ENCODE data around the gene GCH1.

Gene GCH1

GRCh38 chr14:54902521-54903420 is at the start of gene GCH1:
GCH1 (minus strand) TSS chr14:54902826; CDS start chr14:54902663, 163 bp downstream.
- Mint-ChIP-seq H3K36me3 (peaks cover 0 to 4% of the 10 kb centered on the region in 2 donors), H3K9me3 (no peaks in the 10 kb centered on the region), H3K4me1 (peaks cover 4 to 9% of the 10 kb centered on the region in 2 donors), H3K27me3 (no peaks in the 10 kb centered on the region), H3K27ac (peak within 1 kb of the TSS; percentile 92), H3K4me3 (peak within 1 kb of the TSS; percentile 88 to 93)
- ATAC-seq (replicated peaks) (peak; percentile 87 to 89), DNase-seq (peak; percentile 65)

GRCh38 chr14:54947230-54947629 is 44.6 kb upstream of the GCH1 start:
- ATAC-seq (replicated peaks) (no peak), DNase-seq (no peak)
- Mint-ChIP-seq H3K27ac (no peak overlapping the region), H3K9me3 (no peaks in the 10 kb centered on the region), H3K36me3 (peaks cover 32 to 59% of the 10 kb centered on the region in 2 donors), H3K27me3 (no peaks in the 10 kb centered on the region), H3K4me3 (no peak overlapping the region), H3K4me1 (peaks cover 3 to 18% of the 10 kb centered on the region in 2 donors)

- no peak for ATAC-seq (replicated peaks)
- Mint-ChIP-seq H3K9me3 (no peaks in the 10 kb centered on the region), H3K27me3 (no peaks in the 10 kb centered on the region), H3K4me3 (no peak overlapping the region), H3K27ac (no peak overlapping the region), H3K4me1 (peaks cover 3 to 18% of the 10 kb centered on the region in 2 donors), H3K36me3 (peaks cover 32 to 61% of the 10 kb centered on the region in 2 donors)
- DNase-seq, result no peak
Observed at GRCh38 chr14:54946500-54946899, 43.9 kb upstream of the GCH1 start.

- H3K27ac Mint-ChIP-seq, result no peak overlapping the region
- peaks cover 35 to 54% of the 10 kb centered on the region in 2 donors for H3K36me3 Mint-ChIP-seq
- H3K27me3 Mint-ChIP-seq, result no peaks in the 10 kb centered on the region
- no peak overlapping the region for H3K4me3 Mint-ChIP-seq
- DNase-seq (no peak), ATAC-seq (replicated peaks) (no peak)
- peaks cover 3 to 18% of the 10 kb centered on the region in 2 donors for H3K4me1 Mint-ChIP-seq
- H3K9me3 Mint-ChIP-seq, result no peaks in the 10 kb centered on the region
Observed at GRCh38 chr14:54944737-54945391, 42.2 kb upstream of the GCH1 start.

GRCh38 chr14:54942913-54943312 is 40.3 kb upstream of the GCH1 start:
- Mint-ChIP-seq H3K27me3 (no peaks in the 10 kb centered on the region), H3K4me3 (no peak overlapping the region), H3K4me1 (peaks cover 3 to 18% of the 10 kb centered on the region in 2 donors), H3K27ac (no peak overlapping the region), H3K9me3 (no peaks in the 10 kb centered on the region), H3K36me3 (peaks cover 22 to 41% of the 10 kb centered on the region in 2 donors)
- ATAC-seq (replicated peaks) (no peak), DNase-seq (no peak)

- Mint-ChIP-seq H3K27ac (no peak overlapping the region), H3K27me3 (no peaks in the 10 kb centered on the region), H3K9me3 (no peaks in the 10 kb centered on the region), H3K4me1 (no peaks in the 10 kb centered on the region), H3K4me3 (no peak overlapping the region), H3K36me3 (peaks cover 2 to 14% of the 10 kb centered on the region in 2 donors)
- DNase-seq (no peak), ATAC-seq (replicated peaks) (no peak)
Observed at GRCh38 chr14:54936816-54937215, 34.2 kb upstream of the GCH1 start.

- Mint-ChIP-seq H3K9me3 (no peaks in the 10 kb centered on the region), H3K36me3 (peaks cover 0 to 11% of the 10 kb centered on the region in 2 donors), H3K27ac (no peak overlapping the region), H3K27me3 (no peaks in the 10 kb centered on the region), H3K4me1 (no peaks in the 10 kb centered on the region), H3K4me3 (no peak overlapping the region)
- ATAC-seq (replicated peaks) (no peak), DNase-seq (no peak)
Observed at GRCh38 chr14:54935958-54936357, 33.3 kb upstream of the GCH1 start.

GRCh38 chr14:54935100-54935499 is 32.5 kb upstream of the GCH1 start:
- Mint-ChIP-seq H3K27ac (no peak overlapping the region), H3K27me3 (no peaks in the 10 kb centered on the region)

GRCh38 chr14:54933006-54933405 is 30.4 kb upstream of the GCH1 start:
- Mint-ChIP-seq H3K4me1 (no peaks in the 10 kb centered on the region), H3K27me3 (no peaks in the 10 kb centered on the region), H3K36me3 (peaks cover 0 to 9% of the 10 kb centered on the region in 2 donors), H3K9me3 (no peaks in the 10 kb centered on the region), H3K27ac (no peak overlapping the region), H3K4me3 (no peak overlapping the region)
- ATAC-seq (replicated peaks) (no peak), DNase-seq (no peak)

More at GRCh38 chr14:54935100-54935499, 32.5 kb upstream of the GCH1 start:
- Mint-ChIP-seq H3K4me3 (no peak overlapping the region), H3K9me3 (no peaks in the 10 kb centered on the region), H3K36me3 (peaks cover 0 to 11% of the 10 kb centered on the region in 2 donors), H3K4me1 (no peaks in the 10 kb centered on the region)
- DNase-seq (no peak), ATAC-seq (replicated peaks) (no peak)

- Mint-ChIP-seq H3K9me3 (no peaks in the 10 kb centered on the region), H3K4me1 (no peaks in the 10 kb centered on the region), H3K36me3 (peaks cover 0 to 8% of the 10 kb centered on the region in 2 donors), H3K4me3 (no peak overlapping the region), H3K27me3 (no peaks in the 10 kb centered on the region), H3K27ac (no peak overlapping the region)
- DNase-seq, result no peak
- no peak for ATAC-seq (replicated peaks)
Observed at GRCh38 chr14:54931598-54932340, 29.1 kb upstream of the GCH1 start.

GRCh38 chr14:54931101-54931500 is 28.5 kb upstream of the GCH1 start:
- Mint-ChIP-seq H3K27ac (no peak overlapping the region), H3K4me3 (no peak overlapping the region), H3K4me1 (no peaks in the 10 kb centered on the region), H3K27me3 (peaks cover 1 to 2% of the 10 kb centered on the region in 2 donors), H3K9me3 (no peaks in the 10 kb centered on the region), H3K36me3 (peaks cover under 1 to 2% of the 10 kb centered on the region in 2 donors)
- no peak for DNase-seq
- no peak for ATAC-seq (replicated peaks)

- H3K9me3 Mint-ChIP-seq, result no peaks in the 10 kb centered on the region
- no peaks in the 10 kb centered on the region for H3K4me1 Mint-ChIP-seq
- DNase-seq (no peak), ATAC-seq (replicated peaks) (no peak)
- H3K36me3 Mint-ChIP-seq, result peaks cover 0 to 2% of the 10 kb centered on the region in 2 donors
- no peak overlapping the region for H3K4me3 Mint-ChIP-seq
- peaks cover 3 to 4% of the 10 kb centered on the region in 2 donors for H3K27me3 Mint-ChIP-seq
- H3K27ac Mint-ChIP-seq, result no peak overlapping the region
Observed at GRCh38 chr14:54929556-54929955, 26.9 kb upstream of the GCH1 start.

GRCh38 chr14:54928216-54928615 is 25.6 kb upstream of the GCH1 start:
- Mint-ChIP-seq H3K4me3 (no peak overlapping the region), H3K4me1 (no peaks in the 10 kb centered on the region), H3K27me3 (peaks cover 3 to 4% of the 10 kb centered on the region in 2 donors), H3K9me3 (no peaks in the 10 kb centered on the region), H3K36me3 (peaks cover 0 to 2% of the 10 kb centered on the region in 2 donors), H3K27ac (no peak overlapping the region)
- ATAC-seq (replicated peaks), result no peak
- no peak for DNase-seq

- H3K27ac Mint-ChIP-seq, result no peak overlapping the region
- H3K4me1 Mint-ChIP-seq, result no peaks in the 10 kb centered on the region
- ATAC-seq (replicated peaks), result no peak
- H3K4me3 Mint-ChIP-seq, result no peak overlapping the region
- peaks cover 3 to 4% of the 10 kb centered on the region in 2 donors for H3K27me3 Mint-ChIP-seq
- H3K36me3 Mint-ChIP-seq, result peaks cover 0 to 2% of the 10 kb centered on the region in 2 donors
- no peak for DNase-seq
- no peaks in the 10 kb centered on the region for H3K9me3 Mint-ChIP-seq
Observed at GRCh38 chr14:54927551-54927950, 24.9 kb upstream of the GCH1 start.

All from stimulated activated naive B cell treated with anti-CD40 and anti-IgM and Interleukin-4, amounts not matched to agents 10 μg/mL and 1 μg/mL and 100 μg/mL, for 72 hours (primary cell).